ENCODE data around the gene SUGT1. TPM values are rescaled to one million over a fixed set of nuclear protein-coding genes. Genes with fewer than 3 reads are reported as not detected.

The SUGT1 gene
- total and polyA plus RNA-seq, 10 of the 15 experiments (the other 5 are each of a cell fraction or from before 2014, with no cell fraction given), result 46.7 to 122 (median 77.3) TPM

DNA sequence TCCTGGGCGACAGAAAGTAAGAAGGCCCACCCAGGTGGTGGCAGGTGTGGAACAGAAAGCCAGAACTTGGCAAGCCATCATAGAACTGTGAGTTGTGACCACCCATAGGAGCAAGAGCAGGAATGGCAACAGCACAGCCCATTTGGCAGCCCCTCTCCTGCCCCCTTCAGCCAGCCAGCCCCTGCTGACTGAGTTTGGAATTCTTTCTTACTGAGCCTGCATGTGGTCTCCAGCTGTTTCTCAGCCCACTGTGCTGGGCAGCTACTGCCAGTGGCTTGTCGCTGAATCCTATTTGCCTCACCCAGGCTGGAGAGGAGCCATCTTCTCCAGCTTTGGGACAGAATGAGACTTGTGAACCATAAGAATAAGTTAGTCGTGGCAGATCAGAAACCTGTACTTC, 58.6 kb downstream of the SUGT1 start (continued):
- TF ChIP-seq, protein P1, sequence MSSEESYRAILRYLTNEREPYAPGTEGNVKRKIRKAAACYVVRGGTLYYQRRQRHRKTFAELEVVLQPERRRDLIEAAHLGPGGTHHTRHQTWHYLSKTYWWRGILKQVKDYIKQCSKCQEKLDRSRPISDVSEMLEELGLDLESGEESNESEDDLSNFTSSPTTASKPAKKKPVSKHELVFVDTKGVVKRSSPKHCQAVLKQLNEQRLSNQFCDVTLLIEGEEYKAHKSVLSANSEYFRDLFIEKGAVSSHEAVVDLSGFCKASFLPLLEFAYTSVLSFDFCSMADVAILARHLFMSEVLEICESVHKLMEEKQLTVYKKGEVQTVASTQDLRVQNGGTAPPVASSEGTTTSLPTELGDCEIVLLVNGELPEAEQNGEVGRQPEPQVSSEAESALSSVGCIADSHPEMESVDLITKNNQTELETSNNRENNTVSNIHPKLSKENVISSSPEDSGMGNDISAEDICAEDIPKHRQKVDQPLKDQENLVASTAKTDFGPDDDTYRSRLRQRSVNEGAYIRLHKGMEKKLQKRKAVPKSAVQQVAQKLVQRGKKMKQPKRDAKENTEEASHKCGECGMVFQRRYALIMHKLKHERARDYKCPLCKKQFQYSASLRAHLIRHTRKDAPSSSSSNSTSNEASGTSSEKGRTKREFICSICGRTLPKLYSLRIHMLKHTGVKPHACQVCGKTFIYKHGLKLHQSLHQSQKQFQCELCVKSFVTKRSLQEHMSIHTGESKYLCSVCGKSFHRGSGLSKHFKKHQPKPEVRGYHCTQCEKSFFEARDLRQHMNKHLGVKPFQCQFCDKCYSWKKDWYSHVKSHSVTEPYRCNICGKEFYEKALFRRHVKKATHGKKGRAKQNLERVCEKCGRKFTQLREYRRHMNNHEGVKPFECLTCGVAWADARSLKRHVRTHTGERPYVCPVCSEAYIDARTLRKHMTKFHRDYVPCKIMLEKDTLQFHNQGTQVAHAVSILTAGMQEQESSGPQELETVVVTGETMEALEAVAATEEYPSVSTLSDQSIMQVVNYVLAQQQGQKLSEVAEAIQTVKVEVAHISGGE (CRISPR knock-in tag; IDR thresholded peaks at IDR 0.05), result no peak

- in situ Hi-C loops (cut with MboI) (no loop called here), intact Hi-C loops (cut with micrococcal nuclease; ENCODE audit: unreplicated experiment) (no loop called here)
- no peaks in the 10 kb centered on the region for H4K20me1 ChIP-seq (ENCODE audit: control insufficient read depth, insufficient read depth)
- no peaks in the 10 kb centered on the region for H3K27me3 ChIP-seq (replicated peaks in 1 of 2; ENCODE audit: control insufficient read depth in 2 of 2, insufficient read depth in 2 of 2, low read length in 1 of 2)
- TF ChIP-seq NFIC (IDR thresholded peaks at IDR 0.05; ENCODE audit: low read depth, low read length), result no peak
- TF ChIP-seq STAT1 (conservative IDR thresholded peaks at IDR 0.05), result no peak
- H3K79me2 ChIP-seq (ENCODE audit: control insufficient read depth, insufficient read depth, low read length), result no peaks in the 10 kb centered on the region
- DNase-seq (ENCODE audit: low read depth, low spot score) (no peak), FAIRE-seq (no peak), ATAC-seq (no peak)
- POLR2A ChIA-PET, result interaction anchor here (1.0 to 3.1 kb wide), 3 partner anchors 10 to 14 kb away, joined by 4 to 14 read pairs (median 13); no protein-coding TSS in a partner anchor
- no peak overlapping the region for H3K4me3 ChIP-seq
- no peak overlapping the region for H3K27ac ChIP-seq (ENCODE audit: control insufficient read depth, insufficient read depth)
- H3K9ac ChIP-seq (ENCODE audit: control insufficient read depth, insufficient read depth, low read length), result no peak overlapping the region
- H3K36me3 ChIP-seq (ENCODE audit: control insufficient read depth in 2 of 2, insufficient read depth in 2 of 2, low read length in 1 of 2), result no peaks in the 10 kb centered on the region
- no peaks in the 10 kb centered on the region for H3K9me3 ChIP-seq (replicated peaks; ENCODE audit: control insufficient read depth, insufficient read depth, low read length)
- H3K4me2 ChIP-seq (ENCODE audit: control insufficient read depth, insufficient read depth), result no peak overlapping the region
- 42% methylated on average over 3 of the region's 3 CpGs for WGBS (ENCODE audit: insufficient coverage, insufficient replicate concordance, low lambda C conversion rate, missing lambda C conversion rate)
- CTCF ChIA-PET, result interaction anchor here (0.9 to 2.8 kb wide), 6 partner anchors 10 to 256 kb away, joined by 3 to 17 read pairs (median 7); no protein-coding TSS in a partner anchor
- RAD21 ChIA-PET (ENCODE audit: unreplicated experiment), result interaction anchor here (1.2 to 2.7 kb wide), 7 partner anchors 9 to 262 kb away, joined by 3 to 26 read pairs (median 3); partner anchors contain the start of gene VPS36
- H2AFZ ChIP-seq (ENCODE audit: control insufficient read depth, low read depth, low read length), result no peak overlapping the region
- H3K4me1 ChIP-seq (ENCODE audit: control insufficient read depth, insufficient read depth, low read length), result no peaks in the 10 kb centered on the region
- SMC1A ChIA-PET (ENCODE audit: uncharacterized antibody, unreplicated experiment), result interaction anchor here (1.1 to 5.5 kb wide), 9 partner anchors 10 to 96 kb away, joined by 3 to 50 read pairs (median 12); no protein-coding TSS in a partner anchor
- BruUV-seq (replicated peaks), result no TSS peak
Observed at GRCh38 chr13:52712385-52712784, 59.7 kb downstream of the SUGT1 start.

Data from GM12878 (cell line).